ENCODE results near the gene APOBR.
"Not testable (repeated sequence)": the region's sequence is repeated elsewhere in the genome, so short reads cannot be mapped to it uniquely, and the experiment has no call there.

APOBR gene

DNA sequence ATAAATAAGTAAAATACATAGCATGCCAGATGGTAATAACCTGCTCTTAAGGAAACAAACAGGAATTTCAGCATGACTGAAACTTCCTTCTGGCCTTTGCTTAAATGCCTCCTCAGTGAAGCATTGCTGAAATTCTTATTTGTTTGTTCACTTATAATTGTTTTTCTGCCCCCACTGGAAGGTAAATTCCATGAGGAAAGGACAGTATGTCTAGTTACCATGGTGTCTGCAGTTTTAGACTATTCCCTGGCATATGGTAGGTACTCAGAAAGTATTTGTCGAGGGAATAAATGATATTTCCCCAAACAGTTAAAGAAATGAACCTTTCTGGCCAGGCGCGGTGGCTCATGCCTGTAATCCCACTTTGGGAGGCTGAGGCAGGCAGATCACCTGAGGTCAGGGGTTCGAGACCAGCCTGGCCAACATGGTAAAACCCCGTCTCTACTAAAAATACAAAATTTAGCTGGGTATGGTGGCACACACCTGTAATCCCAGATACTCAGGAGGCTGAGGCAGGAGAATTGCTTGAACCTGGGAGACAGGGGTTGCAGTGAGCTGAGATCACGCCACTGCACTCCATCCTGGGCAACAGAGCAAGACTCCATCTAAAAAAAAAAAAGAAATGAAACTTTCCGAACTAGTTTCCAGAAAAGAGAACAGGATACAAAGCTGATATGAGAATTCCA is 32.8 kb downstream of the APOBR start:
- DNase-seq (ENCODE audit: low read depth in 3 of 3, low spot score in 1 of 3), result not testable (repeated sequence)

DNA sequence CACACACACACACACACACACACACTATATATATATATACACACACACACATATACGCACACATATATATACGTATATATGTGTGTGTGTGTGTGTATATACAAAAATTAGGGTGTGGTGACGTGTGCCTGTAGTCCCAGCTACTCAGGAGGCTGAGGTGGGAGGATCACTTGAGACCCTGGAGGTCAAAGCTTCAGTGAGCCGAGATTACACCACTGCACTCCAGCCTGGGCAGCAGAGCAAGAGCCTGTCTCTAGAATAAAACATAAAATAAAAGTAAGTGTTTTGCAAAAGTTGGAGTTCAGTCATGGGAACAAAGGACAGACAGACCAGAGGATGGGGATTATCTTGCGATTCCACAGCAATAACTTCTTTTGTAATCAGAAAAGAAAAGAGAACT is 33.5 kb downstream of the APOBR start:
- no peak for DNase-seq (ENCODE audit: low read depth in 3 of 3, low spot score in 1 of 3)

DNA sequence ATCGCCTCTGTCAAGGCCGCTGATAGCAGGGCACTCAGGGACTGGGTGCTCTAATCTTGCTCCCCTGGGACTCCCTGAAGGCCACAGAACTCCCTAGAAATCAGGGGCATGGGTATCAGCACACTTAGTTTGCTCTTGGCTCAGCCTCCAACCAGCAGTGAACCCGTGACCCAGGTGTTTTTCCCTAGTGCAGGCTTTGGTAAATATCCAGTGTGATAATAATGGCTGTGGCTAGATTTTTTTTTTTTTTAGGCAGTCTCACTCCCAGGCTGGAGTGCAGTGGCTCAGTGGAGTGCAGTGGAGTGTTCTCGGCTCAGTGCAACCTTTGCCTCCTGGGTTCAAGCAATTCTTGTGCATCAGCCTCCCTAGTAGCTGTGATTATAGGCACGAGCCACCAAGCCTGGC is 34.0 kb downstream of the APOBR start:
- DNase-seq (ENCODE audit: low read depth in 3 of 3, low spot score in 1 of 3), result no peak

DNA sequence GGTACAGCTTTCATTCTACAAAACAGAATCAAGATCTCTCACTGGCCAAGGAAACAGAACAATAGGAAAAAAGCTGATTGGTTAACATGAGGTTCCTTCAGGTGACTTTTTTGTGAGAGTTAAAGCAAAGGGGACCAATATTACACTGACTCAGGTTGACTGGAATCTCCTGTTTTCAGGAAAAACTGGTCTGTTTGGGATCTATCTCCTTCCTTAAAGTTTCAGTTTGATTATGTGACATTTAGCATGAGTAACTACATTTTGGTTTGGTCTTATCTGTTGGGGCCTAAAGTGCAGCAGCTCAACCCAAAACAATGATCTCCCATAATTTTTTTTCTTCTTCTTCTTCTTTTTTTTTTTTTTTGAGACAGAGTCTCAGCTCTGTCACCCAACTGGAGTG is 34.7 kb downstream of the APOBR start:
- DNase-seq (ENCODE audit: low read depth in 3 of 3, low spot score in 1 of 3), result no peak

DNA sequence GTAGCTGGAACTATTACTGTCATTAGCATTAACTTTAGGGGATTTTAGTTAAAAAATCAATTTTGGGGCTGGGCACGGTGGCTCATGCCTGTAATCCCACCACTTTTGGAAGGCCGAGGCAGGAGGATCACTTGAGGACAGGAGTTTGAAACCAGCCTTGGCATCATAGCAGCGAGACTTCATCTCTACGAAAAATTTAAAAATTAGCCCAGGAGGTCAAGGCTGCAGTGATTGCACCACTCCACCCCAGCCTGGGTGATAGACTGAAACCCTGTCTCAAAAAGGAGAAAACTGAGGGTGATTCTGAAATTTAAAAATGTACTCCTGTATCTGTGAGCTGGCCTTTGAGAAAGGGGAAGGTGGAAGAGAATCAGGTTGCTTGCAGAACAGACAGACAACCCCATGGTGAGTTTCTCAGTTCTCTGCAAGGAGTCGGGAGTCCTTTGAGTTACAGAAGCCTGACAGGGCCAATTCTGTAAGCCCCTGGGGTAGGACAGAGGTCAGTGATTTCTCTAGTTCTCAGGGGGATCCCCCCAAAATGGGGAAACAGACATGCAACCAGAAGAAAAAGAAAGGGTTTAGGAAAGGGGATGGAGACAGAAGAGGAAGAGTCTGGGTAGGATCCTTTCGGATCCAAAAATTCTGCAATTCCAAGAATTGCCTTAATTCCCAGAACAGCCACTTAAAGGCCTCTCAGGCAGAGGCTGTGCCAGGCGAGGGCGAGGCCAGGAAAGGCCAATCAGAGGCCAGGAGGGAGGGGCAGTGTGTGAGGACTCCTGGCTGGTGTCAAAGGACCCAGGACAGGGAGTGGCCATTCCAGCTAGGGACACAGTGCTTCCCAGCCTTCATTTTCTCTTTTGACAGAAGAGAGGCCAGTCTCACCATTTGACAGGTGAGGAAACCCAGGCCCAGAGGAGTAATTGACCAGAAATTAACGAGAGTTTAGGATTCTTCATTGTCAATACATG is 37.6 kb downstream of the APOBR start:
- DNase-seq (ENCODE audit: low read depth in 3 of 3, low spot score in 1 of 3), result no peak

DNA sequence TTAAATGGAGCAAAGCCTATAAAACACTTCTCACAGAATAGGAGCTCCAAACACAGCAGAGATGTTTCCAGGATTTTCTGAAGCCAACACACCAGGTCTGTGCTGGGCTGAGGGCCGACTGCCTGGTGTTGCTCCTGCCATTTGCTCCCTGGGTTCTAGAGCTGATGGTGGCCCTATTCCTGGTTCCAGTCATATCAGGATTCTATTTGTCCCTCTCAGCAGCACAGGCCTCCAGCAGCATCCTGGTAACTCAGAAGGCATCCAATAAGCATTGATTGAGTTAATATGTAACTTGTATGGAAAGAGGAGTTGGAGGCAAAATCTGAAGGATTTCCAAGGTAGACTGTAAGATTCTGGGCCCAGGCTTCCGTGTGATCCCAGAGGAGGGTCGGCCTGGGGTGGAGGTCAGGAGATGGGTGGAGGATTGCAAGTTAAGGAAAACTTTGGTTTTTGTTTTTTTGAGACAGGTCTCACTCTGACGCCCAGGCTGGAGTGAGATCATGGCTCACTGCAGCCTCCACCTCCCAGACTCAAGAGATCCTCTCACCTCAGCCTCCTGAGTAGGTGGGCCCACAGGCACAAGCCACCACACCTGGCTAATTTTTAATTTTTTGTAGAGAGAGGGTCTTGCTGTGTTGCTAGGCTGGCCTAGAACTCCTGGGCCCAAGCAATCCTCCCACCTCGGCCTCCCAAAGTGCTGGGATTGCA is 38.7 kb downstream of the APOBR start:
- DNase-seq (ENCODE audit: low read depth in 3 of 3, low spot score in 1 of 3), result no peak

DNA sequence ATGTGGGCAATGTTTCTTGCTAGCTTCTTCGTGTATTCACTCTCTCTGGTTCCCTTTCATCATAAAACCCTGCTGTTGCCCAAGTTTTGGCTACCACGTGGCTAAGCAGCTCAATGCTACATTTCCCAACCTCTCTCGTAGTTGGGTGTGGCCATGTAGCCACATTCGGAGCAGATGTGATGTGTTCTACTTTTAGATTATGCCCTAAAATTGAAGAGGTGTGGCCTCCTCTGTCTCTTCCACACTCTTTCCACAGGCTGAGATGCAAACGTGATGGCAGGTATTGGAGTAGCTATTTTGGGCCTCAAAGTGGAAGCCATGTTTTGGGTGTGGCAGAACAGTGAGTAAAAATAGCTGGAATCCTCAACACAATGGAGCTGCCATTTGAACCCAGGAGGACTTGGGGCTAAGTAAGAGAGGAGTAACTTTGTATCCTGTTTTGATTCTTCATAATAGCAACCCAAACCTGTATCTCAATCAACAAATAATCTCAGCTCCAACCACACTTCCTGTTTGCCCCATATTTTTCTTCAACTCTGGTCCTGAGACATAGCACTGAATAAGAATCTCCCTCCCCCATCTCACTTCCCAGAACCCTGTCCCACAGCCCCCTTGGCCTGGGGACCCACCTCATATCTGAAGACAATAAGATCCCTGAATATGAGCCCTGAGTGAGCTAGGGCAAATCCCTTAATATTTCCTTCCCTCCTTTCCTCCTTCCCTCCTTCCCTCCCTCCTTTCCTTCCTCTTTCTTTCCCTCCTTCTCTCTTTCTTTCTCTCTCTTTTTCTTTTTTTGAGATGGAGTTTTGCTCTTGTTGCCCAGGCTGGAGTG is 40.3 kb downstream of the APOBR start:
- no peak for DNase-seq (ENCODE audit: low read depth in 3 of 3, low spot score in 1 of 3)

DNA sequence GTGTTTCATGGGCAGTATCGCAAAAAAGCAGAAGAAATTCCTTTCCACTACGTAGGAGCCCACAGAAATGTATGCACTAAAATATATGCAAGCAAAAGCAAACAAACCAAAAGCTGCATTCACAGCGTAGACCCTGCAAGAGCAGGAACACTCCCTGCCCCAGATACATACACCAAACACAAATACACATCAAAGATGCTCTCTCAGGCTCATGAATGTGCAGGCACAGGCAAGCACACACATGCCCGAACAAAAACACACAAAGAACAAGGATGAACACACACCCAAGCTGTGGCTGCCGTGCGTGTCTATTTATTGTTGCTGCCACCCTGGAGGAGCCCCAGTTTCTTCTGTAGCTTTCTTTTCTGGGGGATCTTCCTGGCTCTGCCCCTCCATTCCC is 42.6 kb downstream of the APOBR start:
- DNase-seq (ENCODE audit: low read depth in 3 of 3, low spot score in 1 of 3), result no peak

DNA sequence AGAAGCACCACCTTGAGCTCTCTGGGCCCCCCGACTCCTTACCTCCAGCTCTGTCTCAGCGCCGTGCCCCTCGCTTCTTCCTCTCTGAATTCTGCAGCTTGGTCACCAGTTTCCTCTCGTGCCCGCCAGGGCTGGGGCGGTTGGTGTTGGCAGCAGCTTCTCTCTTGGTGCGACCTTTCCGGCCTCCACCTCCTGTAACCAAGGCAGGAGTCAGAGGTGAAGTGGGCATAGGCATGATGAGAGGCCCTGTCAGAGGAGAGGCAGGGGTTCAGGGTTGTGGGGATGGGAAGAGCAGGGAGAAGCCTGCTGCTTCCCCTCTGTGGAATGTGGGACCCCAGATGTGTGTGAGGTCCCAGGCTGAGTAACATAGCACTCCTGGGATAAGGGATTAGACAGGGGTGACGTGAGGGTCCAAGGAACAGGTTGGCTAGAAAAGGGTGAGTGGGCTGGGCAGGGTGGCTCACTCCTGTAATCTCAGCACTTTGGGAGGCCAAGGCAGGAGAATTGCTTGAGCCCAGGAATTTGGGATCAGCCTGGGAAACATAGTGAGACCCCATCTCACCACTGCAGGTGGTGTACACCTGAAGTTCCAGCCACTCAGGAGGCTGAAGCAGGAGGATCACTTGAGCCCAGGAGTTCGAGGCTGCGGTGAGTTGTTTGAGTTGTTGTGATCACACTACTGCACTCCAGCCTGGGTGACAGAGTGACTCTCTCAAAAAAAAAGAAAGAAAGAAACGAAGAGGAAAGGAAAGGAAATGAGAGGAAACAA is 43.7 kb downstream of the APOBR start:
- no peak for DNase-seq (ENCODE audit: low read depth in 3 of 3, low spot score in 1 of 3)

DNA sequence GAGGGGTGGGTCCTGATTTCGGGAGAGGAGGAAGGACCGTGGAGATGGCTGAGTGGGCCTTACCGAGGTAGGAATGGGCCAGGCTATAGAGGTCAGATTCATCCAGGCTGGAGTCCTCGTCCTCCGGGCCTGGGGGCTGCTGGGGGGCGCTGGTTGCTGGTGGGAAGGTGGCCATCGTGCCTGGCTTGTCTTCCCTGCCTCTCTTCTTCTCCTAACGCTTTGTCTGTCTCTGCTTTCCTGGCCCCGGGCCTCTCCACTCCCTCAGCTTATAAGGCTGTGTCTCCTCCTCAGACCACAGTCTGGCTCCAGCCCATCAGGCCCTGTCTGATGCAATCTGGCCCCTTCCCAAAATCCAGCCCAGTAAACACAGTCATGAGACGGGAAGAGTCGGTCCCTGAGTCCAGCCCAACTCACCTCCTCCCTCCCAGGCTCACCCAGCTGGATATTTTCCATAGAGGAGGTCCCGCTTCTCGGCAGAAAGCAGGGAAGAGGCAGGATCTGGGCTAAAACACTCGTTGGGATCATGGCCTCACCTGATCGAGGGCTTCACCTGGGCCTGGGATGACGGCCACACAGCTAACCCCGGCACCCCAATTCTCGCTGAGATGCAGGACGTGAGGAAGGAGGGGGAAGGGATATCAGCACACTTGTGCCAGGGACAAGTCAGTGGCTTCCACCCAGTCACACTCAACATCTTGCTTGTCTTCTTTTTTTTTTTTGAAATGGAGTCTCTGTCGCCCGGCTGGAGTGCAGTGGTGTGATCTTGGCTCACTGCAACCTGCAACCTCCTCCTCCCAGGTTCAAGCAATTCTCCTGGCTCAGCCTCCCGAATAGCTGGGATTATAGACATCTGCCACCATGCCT is 44.5 kb downstream of the APOBR start, which contains the start of gene NUPR1:
NUPR1 (minus strand) TSS at position 242 of the 864 bp plus-strand sequence; CDS start at position 175, 67 bp downstream.
- no peak for DNase-seq (ENCODE audit: low read depth in 3 of 3, low spot score in 1 of 3)

DNA sequence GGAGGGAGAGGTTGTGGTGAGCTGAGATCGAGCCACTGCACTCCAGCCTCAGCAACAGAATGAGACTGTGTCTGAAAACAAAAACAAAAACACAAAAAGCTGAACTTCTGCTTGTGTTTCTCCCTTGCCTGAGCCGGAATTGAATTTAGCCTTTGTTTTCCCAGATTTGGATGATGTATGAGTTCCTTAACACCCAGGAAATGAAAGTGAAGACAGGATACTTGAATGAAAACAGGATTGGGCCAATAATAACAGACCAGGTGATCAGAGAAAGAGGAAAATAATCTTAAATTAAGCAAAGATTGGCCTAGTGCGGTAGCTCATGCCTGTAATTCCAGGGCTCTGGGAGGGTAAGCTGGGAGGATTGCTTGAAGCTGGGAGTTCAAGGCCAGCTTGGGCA is 45.9 kb downstream of the APOBR start:
- DNase-seq (ENCODE audit: low read depth in 3 of 3, low spot score in 1 of 3), result no peak

DNA sequence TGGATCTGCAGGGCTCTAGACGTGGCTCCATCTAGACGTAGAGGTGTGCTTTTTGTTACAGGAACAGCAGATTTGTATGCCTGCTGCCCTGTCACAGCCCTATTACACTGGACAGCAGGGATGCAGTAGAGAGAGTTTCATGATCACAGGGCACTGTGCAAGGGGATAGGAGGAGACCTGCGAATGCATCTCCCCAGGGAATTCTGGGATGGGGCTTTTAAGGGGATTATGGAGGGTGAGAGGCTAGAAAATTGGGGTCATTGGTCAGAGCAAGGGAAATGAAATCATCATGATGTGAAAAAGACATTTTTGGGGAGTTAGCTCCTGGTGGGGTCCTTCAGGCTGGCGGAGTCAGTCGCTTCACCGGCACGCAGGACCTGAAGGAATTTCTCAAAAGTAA is 48.2 kb downstream of the APOBR start:
- DNase-seq (ENCODE audit: low read depth in 3 of 3, low spot score in 1 of 3), result no peak

DNA sequence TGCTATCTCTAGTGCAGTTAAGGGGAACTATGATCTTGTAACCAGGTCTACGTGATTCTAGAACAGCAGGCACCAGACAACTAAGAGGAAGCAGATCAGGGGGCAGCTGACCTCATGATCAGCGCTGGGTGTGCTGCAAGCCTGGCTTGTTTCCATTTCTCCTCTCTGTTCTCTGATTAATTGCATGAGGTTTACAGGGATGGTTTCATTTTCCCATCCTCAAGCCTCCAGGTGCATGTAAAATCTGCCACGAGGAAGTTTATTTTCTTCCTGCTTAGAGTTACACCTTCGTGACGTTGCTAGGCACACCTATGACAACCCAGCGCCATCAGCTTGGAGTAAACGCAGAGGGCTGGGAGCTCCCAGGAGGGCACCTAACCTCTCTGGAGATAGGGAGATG is 48.6 kb downstream of the APOBR start:
- no peak for DNase-seq (ENCODE audit: low read depth in 3 of 3, low spot score in 1 of 3)

DNA sequence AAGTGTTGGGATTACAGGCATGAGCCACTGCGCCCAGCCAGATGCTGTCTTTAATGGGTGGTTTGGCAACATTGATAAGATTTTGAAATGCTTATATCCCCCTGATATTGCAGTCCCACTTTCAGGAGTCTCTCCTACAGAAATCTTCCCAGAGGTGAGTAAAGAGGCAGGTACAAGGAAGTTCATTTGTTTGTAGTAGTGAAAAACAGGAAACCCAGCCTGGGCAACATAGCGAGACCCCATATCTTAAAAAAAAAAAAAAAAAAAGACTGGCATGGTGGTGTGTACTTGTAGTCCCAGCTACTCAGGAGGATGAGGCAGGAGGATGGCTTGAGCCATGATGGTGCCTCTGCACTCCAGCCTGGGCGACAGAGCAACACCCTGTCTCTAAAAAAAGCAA is 50.6 kb downstream of the APOBR start:
- DNase-seq (ENCODE audit: low read depth in 3 of 3, low spot score in 1 of 3), result no peak

DNA sequence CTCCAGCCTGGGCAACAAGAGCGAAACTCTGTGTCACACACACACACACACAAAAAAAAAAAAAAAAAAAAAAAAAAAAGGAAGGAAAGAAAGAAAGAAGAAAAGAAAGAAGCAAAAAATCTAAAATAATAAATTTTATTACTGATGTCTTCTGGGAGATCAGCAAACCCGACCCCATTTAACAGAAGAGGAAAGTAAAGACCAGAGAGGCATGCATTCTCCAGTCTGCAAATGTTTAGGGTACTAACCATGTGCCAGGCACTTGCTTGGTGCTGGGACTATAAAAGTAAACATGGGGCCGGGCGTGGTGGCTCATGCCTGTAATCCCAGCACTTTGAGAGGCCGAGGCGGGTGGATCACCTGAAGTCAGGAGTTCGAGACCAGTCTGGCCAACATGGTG is 51.5 kb downstream of the APOBR start:
- not testable (repeated sequence) for DNase-seq (ENCODE audit: low read depth in 3 of 3, low spot score in 1 of 3)

DNA sequence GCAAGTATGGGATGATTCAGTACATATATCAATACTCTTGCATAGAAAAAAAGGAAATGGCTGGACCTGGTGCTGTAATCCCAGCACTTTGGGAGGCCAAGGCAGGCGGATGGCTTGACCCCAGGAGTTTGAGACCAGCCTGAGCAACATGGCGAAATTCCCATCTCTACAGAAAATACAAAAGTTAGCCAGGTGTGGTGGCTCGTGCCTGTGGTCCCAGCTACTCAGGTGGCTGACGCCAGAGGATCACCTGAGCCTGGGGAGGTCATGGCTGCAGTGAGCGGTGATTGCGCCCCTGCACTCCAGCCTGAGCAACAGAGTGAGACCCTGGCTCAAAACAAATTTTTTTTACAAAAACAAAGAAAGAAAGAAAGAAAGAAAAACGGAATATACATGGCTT is 52.2 kb downstream of the APOBR start:
- DNase-seq (ENCODE audit: low read depth in 3 of 3, low spot score in 1 of 3), result no peak

DNA sequence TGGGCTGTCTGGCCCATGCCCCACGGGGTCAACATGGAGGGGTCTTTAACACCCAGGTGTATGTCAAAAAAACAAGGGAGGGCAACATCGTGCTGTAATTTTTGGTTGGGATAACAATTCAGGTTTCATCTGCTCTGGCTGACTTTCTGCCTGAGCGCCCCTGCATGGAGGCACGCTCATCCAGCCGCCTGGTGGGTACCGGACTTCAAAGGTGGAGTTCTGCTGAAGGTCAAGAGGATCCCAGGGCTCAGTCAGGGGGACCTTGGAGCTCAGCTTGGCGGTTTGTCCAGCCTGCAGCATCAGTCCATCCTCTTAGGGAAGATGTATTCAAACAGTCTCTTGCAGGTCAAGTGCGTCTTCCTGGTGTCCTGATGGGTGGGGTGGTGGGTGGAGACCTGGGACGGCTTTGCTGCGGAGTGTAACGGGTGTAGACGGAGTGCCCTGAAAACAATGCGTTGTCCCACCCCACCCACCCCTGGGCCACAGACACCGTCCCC is 53.9 kb downstream of the APOBR start:
- DNase-seq (ENCODE audit: low read depth in 3 of 3, low spot score in 1 of 3), result no peak
